RWPE2 (cell line): ENCODE data around the gene MSMP.

Experiments used
- ATAC-seq: fragments of 200-7000 bp; cut with Tn5 transposase; 3 replicates; pipeline ENCODE4 v1.9.1; 2021; ENCODE audit warnings: low read depth
- DNase-seq: peaks from one replicate; pipeline ENCODE4 v3.0.0-alpha.2; 2020; ENCODE audit warnings: low spot score
- H3K27ac ChIP-seq: fragments of 450-650 bp; 2 replicates; pipeline ENCODE4 v1.5.1; 2017; ENCODE audit warnings: mild to moderate bottlenecking; ENCODE audit not compliant: poor library complexity, severe bottlenecking
- H3K27me3 ChIP-seq: fragments of 250-450 bp; sonication (Bioruptor Pico); 2 replicates; pipeline ENCODE4 v1.5.1; 2021; ENCODE audit warnings: mild to moderate bottlenecking, moderate library complexity; ENCODE audit not compliant: insufficient read depth, poor library complexity, severe bottlenecking
- H3K36me3 ChIP-seq: fragments of 250-450 bp; sonication (Bioruptor Pico); 2 replicates; pipeline ENCODE4 v1.5.1; 2020; ENCODE audit warnings: low read depth, mild to moderate bottlenecking, moderate library complexity
- H3K4me1 ChIP-seq: fragments of 250-450 bp; sonication (Bioruptor Pico); 2 replicates; pipeline ENCODE4 v1.5.1; 2021; ENCODE audit warnings: mild to moderate bottlenecking, moderate library complexity; ENCODE audit not compliant: insufficient read depth, poor library complexity, severe bottlenecking
- H3K4me3 ChIP-seq: fragments of 250-450 bp; sonication (Bioruptor Pico); 2 replicates; pipeline ENCODE4 v1.5.1; 2021; ENCODE audit warnings: mild to moderate bottlenecking, moderate library complexity; ENCODE audit not compliant: severe bottlenecking
- H3K9me3 ChIP-seq: fragments of 250-450 bp; sonication (Bioruptor Pico); 2 replicates; pipeline ENCODE4 v1.5.1; 2021; ENCODE audit warnings: mild to moderate bottlenecking, moderate library complexity; ENCODE audit not compliant: severe bottlenecking
- TF ChIP-seq, protein P1 (sequence below): fragments of 450-650 bp; IDR thresholded peaks from one replicate; pipeline ENCODE4 v1.5.1; 2017; ENCODE audit warnings: mild to moderate bottlenecking, moderate library complexity; ENCODE audit not compliant: poor library complexity, severe bottlenecking

Gene MSMP

DNA sequence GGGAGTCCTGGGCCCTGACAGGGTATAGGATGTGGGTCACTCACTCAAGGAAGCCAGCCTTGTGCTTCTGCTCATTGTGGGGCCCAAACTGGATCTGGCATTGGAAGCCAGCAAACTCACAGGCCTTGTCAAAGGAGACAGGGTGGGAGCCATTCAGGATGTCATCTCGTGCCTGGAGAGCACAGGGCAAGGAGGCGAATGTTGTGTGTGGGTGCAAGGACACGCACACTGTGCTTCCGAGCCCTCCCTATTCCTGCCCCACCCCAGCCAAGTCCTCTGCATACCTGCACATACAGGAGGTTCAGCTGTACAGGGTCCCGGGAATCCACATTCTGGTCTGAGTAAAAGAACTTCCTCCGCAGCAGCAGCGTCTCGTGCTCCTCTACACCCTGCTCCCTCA, 30.2 kb downstream of the MSMP start:
- Histone ChIP-seq H3K36me3 (peaks cover 90% of the 10 kb centered on the region), H3K4me1 (peaks cover 19% of the 10 kb centered on the region), H3K27me3 (no peaks in the 10 kb centered on the region), H3K4me3 (no peak overlapping the region), H3K9me3 (no peaks in the 10 kb centered on the region), H3K27ac (no peak overlapping the region)
- no peak for DNase-seq
- ATAC-seq, result no peak
- TF ChIP-seq, protein P1, sequence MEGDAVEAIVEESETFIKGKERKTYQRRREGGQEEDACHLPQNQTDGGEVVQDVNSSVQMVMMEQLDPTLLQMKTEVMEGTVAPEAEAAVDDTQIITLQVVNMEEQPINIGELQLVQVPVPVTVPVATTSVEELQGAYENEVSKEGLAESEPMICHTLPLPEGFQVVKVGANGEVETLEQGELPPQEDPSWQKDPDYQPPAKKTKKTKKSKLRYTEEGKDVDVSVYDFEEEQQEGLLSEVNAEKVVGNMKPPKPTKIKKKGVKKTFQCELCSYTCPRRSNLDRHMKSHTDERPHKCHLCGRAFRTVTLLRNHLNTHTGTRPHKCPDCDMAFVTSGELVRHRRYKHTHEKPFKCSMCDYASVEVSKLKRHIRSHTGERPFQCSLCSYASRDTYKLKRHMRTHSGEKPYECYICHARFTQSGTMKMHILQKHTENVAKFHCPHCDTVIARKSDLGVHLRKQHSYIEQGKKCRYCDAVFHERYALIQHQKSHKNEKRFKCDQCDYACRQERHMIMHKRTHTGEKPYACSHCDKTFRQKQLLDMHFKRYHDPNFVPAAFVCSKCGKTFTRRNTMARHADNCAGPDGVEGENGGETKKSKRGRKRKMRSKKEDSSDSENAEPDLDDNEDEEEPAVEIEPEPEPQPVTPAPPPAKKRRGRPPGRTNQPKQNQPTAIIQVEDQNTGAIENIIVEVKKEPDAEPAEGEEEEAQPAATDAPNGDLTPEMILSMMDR, result no peak

DNA sequence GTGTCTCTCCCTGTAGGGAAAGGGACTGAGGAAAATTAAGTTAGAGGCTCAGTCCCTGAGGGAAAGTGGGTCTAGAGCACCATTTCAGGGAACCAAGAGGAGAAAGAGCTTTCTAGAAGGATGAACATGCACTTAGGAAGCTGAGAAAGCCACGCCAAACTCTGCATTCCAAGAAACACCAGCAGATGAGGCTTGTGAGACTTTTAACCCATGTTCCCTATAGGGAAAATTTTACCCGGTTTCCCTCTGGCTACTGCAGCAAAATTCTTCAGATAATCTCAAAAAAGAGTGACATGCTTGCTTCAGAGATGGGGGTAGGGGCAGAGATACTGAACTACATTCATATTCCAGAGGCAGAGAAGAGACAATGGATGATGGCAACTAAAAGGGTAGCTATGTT, 30.6 kb downstream of the MSMP start:
- Histone ChIP-seq H3K27ac (no peak overlapping the region), H3K9me3 (no peaks in the 10 kb centered on the region), H3K27me3 (no peaks in the 10 kb centered on the region), H3K36me3 (peaks cover 91% of the 10 kb centered on the region), H3K4me1 (peaks cover 15% of the 10 kb centered on the region), H3K4me3 (no peak overlapping the region)
- ATAC-seq (no peak), DNase-seq (no peak)
- TF ChIP-seq, protein P1, result no peak

DNA sequence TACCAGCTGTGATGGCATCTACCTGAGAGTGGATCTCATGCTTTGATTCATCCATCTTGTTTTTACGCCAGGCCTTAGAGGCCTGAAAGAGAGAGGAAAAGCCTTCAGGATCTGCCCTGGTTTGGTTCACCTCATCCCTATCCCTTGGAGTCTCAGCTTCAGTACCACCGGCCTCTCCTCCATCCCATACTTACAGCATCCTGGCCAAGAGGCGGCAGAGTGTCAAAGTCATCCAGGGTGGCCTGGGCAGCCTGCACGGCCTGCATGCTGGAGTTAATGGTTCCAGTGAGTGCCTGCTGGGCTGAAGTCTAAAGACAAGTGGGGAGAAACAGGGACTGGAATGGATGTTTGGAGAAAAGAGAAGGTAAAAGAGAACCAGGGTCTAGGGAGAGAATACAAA, 34.5 kb downstream of the MSMP start:
- Histone ChIP-seq H3K4me1 (no peaks in the 10 kb centered on the region), H3K4me3 (no peak overlapping the region), H3K36me3 (peaks cover 96% of the 10 kb centered on the region), H3K9me3 (no peaks in the 10 kb centered on the region), H3K27ac (no peak overlapping the region), H3K27me3 (no peaks in the 10 kb centered on the region)
- TF ChIP-seq, protein P1, result no peak
- no peak for ATAC-seq
- no peak for DNase-seq

DNA sequence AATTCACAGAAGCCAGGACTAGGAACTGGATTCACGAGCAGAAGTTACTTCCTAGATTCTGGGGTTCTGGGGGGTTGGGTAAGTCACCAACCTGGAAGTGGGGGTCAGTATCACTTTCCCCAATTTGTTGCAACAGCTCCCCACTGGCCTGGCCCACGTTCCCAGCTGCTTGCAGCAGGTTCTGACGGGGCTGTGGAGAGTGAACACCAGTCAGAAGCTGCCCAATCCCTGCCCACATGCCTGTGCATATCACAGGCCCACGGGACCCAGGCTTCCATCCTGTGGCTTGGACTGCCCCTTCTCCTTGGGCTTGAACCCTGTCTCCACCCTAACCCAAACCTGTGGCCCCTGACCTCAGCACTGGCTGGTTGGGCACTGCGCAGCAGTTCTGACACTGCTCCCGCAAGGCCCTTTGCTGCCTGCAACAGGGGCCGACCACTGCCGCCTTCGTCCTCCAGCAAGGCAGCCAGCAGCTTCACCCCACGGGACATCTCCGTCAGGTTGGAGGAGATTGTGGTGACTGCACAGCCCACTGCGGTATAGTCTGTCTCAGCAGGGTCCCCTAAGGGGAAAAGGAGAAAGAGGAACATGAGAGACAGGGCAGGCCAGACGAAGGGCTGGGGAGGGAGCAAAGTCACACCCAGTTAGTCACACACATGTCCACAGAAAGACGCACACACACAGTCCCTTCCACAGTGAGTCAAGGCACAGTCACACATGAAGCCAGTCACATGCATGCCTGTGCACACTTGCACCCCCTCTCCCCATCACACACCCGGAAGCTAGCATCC, 35.2 kb downstream of the MSMP start:
- Histone ChIP-seq H3K27me3 (no peaks in the 10 kb centered on the region), H3K9me3 (no peaks in the 10 kb centered on the region), H3K4me1 (no peaks in the 10 kb centered on the region), H3K36me3 (peaks cover 94% of the 10 kb centered on the region), H3K4me3 (no peak overlapping the region), H3K27ac (no peak overlapping the region)
- DNase-seq (no peak), ATAC-seq (peak; percentile 24; the same call in 1 of the 3 replicates)
- TF ChIP-seq, protein P1, result no peak
